Activated CD8-positive, alpha-beta T cell treated with anti-CD3 and anti-CD28 coated beads for 36 hours (primary cell): ENCODE measurements around the gene CD36. TPM values are rescaled to one million over a fixed set of nuclear protein-coding genes. Genes with fewer than 3 reads are reported as not detected.

Experiments
- ATAC-seq: fragments of 200-7000 bp; cut with Tn5 transposase; one replicate; pipeline ENCODE4 v1.10.0; 2021; ENCODE audit warnings: mild to moderate bottlenecking, moderate library complexity
- CTCF ChIA-PET: fragments of 350-600 bp; sonication (Branson Sonifier 250); formaldehyde crosslinking; loops from one replicate; lab custom pipeline; 2021; ENCODE audit warnings: antibody characterized with exemption; lab: Charles Lee
- POLR2A ChIA-PET: fragments of 350-600 bp; sonication (Branson Sonifier 250); formaldehyde crosslinking; loops from one replicate; lab custom pipeline; 2021; ENCODE audit warnings: antibody characterized with exemption; lab: Charles Lee
- DNase-seq: peaks from one replicate; pipeline ENCODE4 v3.0.0-alpha.2; 2020
- H3K27ac Mint-ChIP-seq: one replicate; pipeline ENCODE4 v1.8.0; 2021; ENCODE audit warnings: mild to moderate bottlenecking, mixed read lengths
- H3K27me3 Mint-ChIP-seq: one replicate; pipeline ENCODE4 v1.8.0; 2021; ENCODE audit warnings: mixed read lengths
- H3K36me3 Mint-ChIP-seq: one replicate; pipeline ENCODE4 v1.8.0; 2021; ENCODE audit warnings: low read depth, mixed read lengths
- H3K4me1 Mint-ChIP-seq: one replicate; pipeline ENCODE4 v1.8.0; 2021; ENCODE audit warnings: low read depth, mixed read lengths
- H3K4me3 Mint-ChIP-seq: one replicate; pipeline ENCODE4 v1.8.0; 2021; ENCODE audit warnings: mild to moderate bottlenecking, moderate library complexity, mixed read lengths
- H3K9me3 Mint-ChIP-seq: one replicate; pipeline ENCODE4 v1.8.0; 2021; ENCODE audit warnings: mixed read lengths
- CTCF ChIP-seq: fragments of 200-600 bp; IDR thresholded peaks from one replicate; pipeline ENCODE4 v1.8.0; 2022; ENCODE audit warnings: antibody characterized with exemption, mild to moderate bottlenecking
- intact Hi-C: fragments of 100-400 bp; cut with micrococcal nuclease; formaldehyde crosslinking; loops from one replicate; pipeline ENCODE4 v1.10.0; 2022
- total RNA-seq, 2 experiments: library from RNA; stranded (reverse); gene quantifications; one replicate each; pipeline ENCODE4 v1.2.3, GENCODE V29; 2021

CD36 gene
- not detected for total RNA-seq

- Mint-ChIP-seq H3K9me3 (no peaks in the 10 kb centered on the region), H3K4me3 (no peak within 1 kb of the TSS), H3K4me1 (no peaks in the 10 kb centered on the region), H3K36me3 (no peaks in the 10 kb centered on the region), H3K27me3 (no peaks in the 10 kb centered on the region), H3K27ac (no peak within 1 kb of the TSS)
- ChIA-PET POLR2A (no interaction called here), CTCF (no interaction called here)
- DNase-seq (no peak), ATAC-seq (no peak)
- no peak for TF ChIP-seq CTCF
- intact Hi-C loops = no loop called here
Observed at GRCh38 chr7:80637911-80638765, at the start of gene CD36. CD36 (plus strand) TSS chr7:80638642; CDS start chr7:80646741, 8,099 bp downstream.

GRCh38 chr7:80589631-80590030, 48.8 kb upstream of the CD36 start:
- POLR2A ChIA-PET = no interaction called here
- DNase-seq (no peak), ATAC-seq (no peak)
- intact Hi-C loops = no loop called here
- H3K36me3 Mint-ChIP-seq = no peaks in the 10 kb centered on the region
- no peak for TF ChIP-seq CTCF
- no peaks in the 10 kb centered on the region for H3K4me1 Mint-ChIP-seq
- H3K9me3 Mint-ChIP-seq = no peaks in the 10 kb centered on the region
- peaks cover 2% of the 10 kb centered on the region for H3K27me3 Mint-ChIP-seq
- no peak overlapping the region for H3K27ac Mint-ChIP-seq
- CTCF ChIA-PET = no interaction called here
- H3K4me3 Mint-ChIP-seq = no peak overlapping the region

- ATAC-seq (no peak), DNase-seq (no peak)
- TF ChIP-seq CTCF = no peak
- H3K9me3 Mint-ChIP-seq = no peaks in the 10 kb centered on the region
- H3K36me3 Mint-ChIP-seq = no peaks in the 10 kb centered on the region
- POLR2A ChIA-PET = no interaction called here
- H3K27me3 Mint-ChIP-seq = peaks cover 2% of the 10 kb centered on the region
- intact Hi-C loops = no loop called here
- no peak overlapping the region for H3K4me3 Mint-ChIP-seq
- no peaks in the 10 kb centered on the region for H3K4me1 Mint-ChIP-seq
- CTCF ChIA-PET = no interaction called here
- no peak overlapping the region for H3K27ac Mint-ChIP-seq
Observed at GRCh38 chr7:80591654-80592053, 46.8 kb upstream of the CD36 start.

- no peaks in the 10 kb centered on the region for H3K9me3 Mint-ChIP-seq
- DNase-seq = no peak
- intact Hi-C loops = no loop called here
- H3K27ac Mint-ChIP-seq = no peak overlapping the region
- H3K27me3 Mint-ChIP-seq = peaks cover 2% of the 10 kb centered on the region
- TF ChIP-seq CTCF = no peak
- H3K4me1 Mint-ChIP-seq = no peaks in the 10 kb centered on the region
- CTCF ChIA-PET = no interaction called here
- POLR2A ChIA-PET = interaction anchor here (0.7 kb wide), 1 partner anchor 1288 kb away, joined by 3 read pairs; no protein-coding TSS in a partner anchor
- ATAC-seq = no peak
- no peaks in the 10 kb centered on the region for H3K36me3 Mint-ChIP-seq
- no peak overlapping the region for H3K4me3 Mint-ChIP-seq
Observed at GRCh38 chr7:80593869-80594586, 44.4 kb upstream of the CD36 start.

GRCh38 chr7:80596933-80597517, 41.4 kb upstream of the CD36 start:
- Mint-ChIP-seq H3K4me1 (no peaks in the 10 kb centered on the region), H3K4me3 (no peak overlapping the region), H3K36me3 (no peaks in the 10 kb centered on the region), H3K9me3 (no peaks in the 10 kb centered on the region), H3K27me3 (peaks cover 2% of the 10 kb centered on the region), H3K27ac (no peak overlapping the region)
- DNase-seq (no peak), ATAC-seq (no peak)
- no peak for TF ChIP-seq CTCF
- ChIA-PET POLR2A (no interaction called here), CTCF (no interaction called here)
- intact Hi-C loops = no loop called here
